H9 (cell line): Measurements from ENCODE around the gene CA5A. TPM values are rescaled to one million over a fixed set of nuclear protein-coding genes. Genes with fewer than 3 reads are reported as not detected.

Experiments used
- DNase-seq: peaks from one replicate; pipeline ENCODE4 v3.0.0-alpha.2; 2017
- H2AFZ ChIP-seq: one replicate; pipeline ENCODE4 v1.6.1; 2013; ENCODE audit warnings: mild to moderate bottlenecking, low read length, control low read depth, moderate library complexity
- H2AK5ac ChIP-seq: 2 replicates; pipeline ENCODE4 v1.6.1; 2013; ENCODE audit warnings: low read length, control low read depth, mixed read lengths; ENCODE audit not compliant: insufficient read length
- H2BK120ac ChIP-seq: one replicate; pipeline ENCODE4 v1.6.1; 2013; ENCODE audit warnings: low read depth, mild to moderate bottlenecking, low read length, control low read depth, inconsistent platforms; ENCODE audit not compliant: poor library complexity, severe bottlenecking
- H2BK12ac ChIP-seq: 2 replicates; pipeline ENCODE4 v1.6.1; 2013; ENCODE audit warnings: low read length, control low read depth, mixed read lengths, low read depth; ENCODE audit not compliant: insufficient read length
- H2BK15ac ChIP-seq: 2 replicates; pipeline ENCODE4 v1.6.1; 2013; ENCODE audit warnings: low read depth, low read length, control low read depth
- H2BK20ac ChIP-seq: one replicate; pipeline ENCODE4 v1.6.1; 2013; ENCODE audit warnings: low read depth, mild to moderate bottlenecking, low read length, control low read depth, inconsistent platforms; ENCODE audit not compliant: poor library complexity, severe bottlenecking
- H2BK5ac ChIP-seq: 2 replicates; pipeline ENCODE4 v1.6.1; 2013; ENCODE audit warnings: low read length, control low read depth, mixed read lengths; ENCODE audit not compliant: insufficient read length
- H3K14ac ChIP-seq: 2 replicates; pipeline ENCODE4 v1.6.1; 2013; ENCODE audit warnings: low read length, control low read depth; ENCODE audit not compliant: insufficient read depth
- H3K18ac ChIP-seq: 2 replicates; pipeline ENCODE4 v1.6.1; 2013; ENCODE audit warnings: low read depth, mild to moderate bottlenecking, mixed read lengths, low read length, control low read depth; ENCODE audit not compliant: insufficient read length
- H3K23ac ChIP-seq: 2 replicates; pipeline ENCODE4 v1.6.1; 2013; ENCODE audit warnings: low read length, control low read depth, mixed read lengths, low read depth; ENCODE audit not compliant: insufficient read length
- H3K23me2 ChIP-seq: 2 replicates; pipeline ENCODE4 v1.6.1; 2013; ENCODE audit warnings: low read depth, mild to moderate bottlenecking, mixed read lengths, low read length, control low read depth; ENCODE audit not compliant: insufficient read length, poor library complexity, severe bottlenecking
- H3K27ac ChIP-seq: 2 replicates; pipeline ENCODE4 v1.5.1; 2013; ENCODE audit warnings: low read length, control low read depth, mixed read lengths, low read depth; ENCODE audit not compliant: insufficient read length
- H3K27me3 ChIP-seq: 2 replicates; pipeline ENCODE4 v1.6.1; 2013; ENCODE audit warnings: low read length, control low read depth, inconsistent platforms; ENCODE audit not compliant: insufficient read depth
- H3K4ac ChIP-seq: 2 replicates; pipeline ENCODE4 v1.6.1; 2013; ENCODE audit warnings: low read depth, mild to moderate bottlenecking, control low read depth, inconsistent platforms, low read length, moderate library complexity
- H3K4me1 ChIP-seq: 2 replicates; pipeline ENCODE4 v1.6.1; 2013; ENCODE audit warnings: low read length, control low read depth, inconsistent platforms; ENCODE audit not compliant: insufficient read depth
- H3K4me2 ChIP-seq: 2 replicates; pipeline ENCODE4 v1.6.1; 2013; ENCODE audit warnings: low read length, control low read depth, mixed read lengths; ENCODE audit not compliant: insufficient read length, insufficient read depth
- H3K56ac ChIP-seq: 2 replicates; pipeline ENCODE4 v1.6.1; 2013; ENCODE audit warnings: low read depth, mild to moderate bottlenecking, mixed read lengths, low read length, control low read depth; ENCODE audit not compliant: insufficient read length
- H3K79me1 ChIP-seq: 2 replicates; pipeline ENCODE4 v1.6.1; 2013; ENCODE audit warnings: low read depth, mild to moderate bottlenecking, moderate library complexity, low read length, control low read depth, inconsistent platforms; ENCODE audit not compliant: insufficient read depth, poor library complexity, severe bottlenecking
- H3K79me2 ChIP-seq: 2 replicates; pipeline ENCODE4 v1.6.1; 2013; ENCODE audit warnings: low read length, control low read depth, inconsistent platforms; ENCODE audit not compliant: insufficient read depth
- H3K9ac ChIP-seq: 2 replicates; pipeline ENCODE4 v1.6.1; 2013; ENCODE audit warnings: low read length, control low read depth, mixed read lengths; ENCODE audit not compliant: insufficient read length; ENCODE audit errors: extremely low read depth
- H3K9me3 ChIP-seq: one replicate; pipeline ENCODE4 v1.6.1; 2013; ENCODE audit warnings: low read depth, low read length, inconsistent platforms; ENCODE audit not compliant: control insufficient read depth
- H3T11ph ChIP-seq: one replicate; pipeline ENCODE4 v1.6.1; 2013; ENCODE audit warnings: mild to moderate bottlenecking, low read length, control low read depth, inconsistent platforms
- H4K20me1 ChIP-seq: one replicate; pipeline ENCODE4 v1.6.1; 2013; ENCODE audit not compliant: control insufficient read depth, insufficient read length, insufficient read depth
- H4K5ac ChIP-seq: 2 replicates; pipeline ENCODE4 v1.6.1; 2013; ENCODE audit warnings: low read depth, mild to moderate bottlenecking, mixed read lengths, low read length, control low read depth; ENCODE audit not compliant: insufficient read length
- H4K8ac ChIP-seq: replicated peaks from 2 replicates; pipeline ENCODE4 v1.6.1; 2013; ENCODE audit warnings: low read length, control low read depth, mixed read lengths, low read depth; ENCODE audit not compliant: insufficient read length
- H4K91ac ChIP-seq: 2 replicates; pipeline ENCODE4 v1.6.1; 2013; ENCODE audit warnings: low read depth, mild to moderate bottlenecking, moderate library complexity, mixed read lengths, low read length, control low read depth; ENCODE audit not compliant: insufficient read length
- H3K27ac Mint-ChIP-seq, 3 experiments: 2 replicates in 2 of 3; 3 replicates in 1 of 3; pipeline ENCODE4 v1.8.0; 2020 to 2021; ENCODE audit warnings: mixed read lengths in 3 of 3, mild to moderate bottlenecking in 1 of 3, moderate library complexity in 1 of 3
- H3K27me3 Mint-ChIP-seq: 2 replicates; pipeline ENCODE4 v1.8.0; 2021; ENCODE audit warnings: low read depth, mild to moderate bottlenecking, moderate library complexity, mixed read lengths
- H3K36me3 Mint-ChIP-seq, 3 experiments: 2 replicates in 2 of 3; 3 replicates in 1 of 3; pipeline ENCODE4 v1.8.0; 2020 to 2021; ENCODE audit warnings: low read depth in 3 of 3, mixed read lengths in 3 of 3; ENCODE audit not compliant: insufficient read depth in 1 of 3
- H3K4me1 Mint-ChIP-seq, 2 experiments: 2 replicates each; pipeline ENCODE4 v1.8.0; 2020; ENCODE audit warnings: mixed read lengths in 2 of 2
- H3K4me3 Mint-ChIP-seq, 2 experiments: 2 replicates in 1 of 2; 3 replicates in 1 of 2; pipeline ENCODE4 v1.8.0; 2020 to 2021; ENCODE audit warnings: mild to moderate bottlenecking in 2 of 2, mixed read lengths in 2 of 2, moderate library complexity in 1 of 2
- H3K9me3 Mint-ChIP-seq, 2 experiments: 2 replicates in 1 of 2; 3 replicates in 1 of 2; pipeline ENCODE4 v1.8.0; 2020; ENCODE audit warnings: mild to moderate bottlenecking in 2 of 2, mixed read lengths in 2 of 2, moderate library complexity in 1 of 2
- WGBS: extraction: QIAGEN DNeasy Blood & Tissue Kit; methylation state at CpG from one replicate; pipeline ENCODE4 v1.1.7; 2013; ENCODE audit warnings: missing lambda C conversion rate, low lambda C conversion rate, mixed read lengths; ENCODE audit not compliant: insufficient read length; ENCODE audit errors: extremely low coverage; 5-methylcytosine and 5-hydroxymethylcytosine counted together
- total RNA-seq: library from RNA; stranded (reverse); gene quantifications from 2 replicates; pipeline ENCODE4 v1.2.1, GENCODE V29; 2021
- TF ChIP-seq, protein P1 (sequence below): fragments of 200-600 bp; sonication (generic); conservative IDR thresholded peaks from 3 replicates; pipeline ENCODE4 v1.8.0; 2021; ENCODE audit warnings: antibody characterized with exemption, mild to moderate bottlenecking

Gene CA5A
- total RNA-seq, 1 experiment from 2014 or later = not detected

GRCh38 chr16:87919681-87919994, 16.7 kb downstream of the CA5A start:
- H3K18ac ChIP-seq = no peak overlapping the region
- H4K91ac ChIP-seq = no peak overlapping the region
- H3K36me3 Mint-ChIP-seq = no peaks in the 10 kb centered on the region; a peak in 1 of 7 replicates
- peaks cover 12 to 18% of the 10 kb centered on the region in 2 experiments for H3K4me1 Mint-ChIP-seq
- no peaks in the 10 kb centered on the region; a peak in 2 of 5 replicates for H3K9me3 Mint-ChIP-seq
- no peak overlapping the region for H3K9ac ChIP-seq
- H3K4me3 Mint-ChIP-seq = no peak overlapping the region
- no peak overlapping the region for H2BK12ac ChIP-seq
- no peaks in the 10 kb centered on the region for H3K79me1 ChIP-seq
- H2BK5ac ChIP-seq = no peak overlapping the region
- H3K4me2 ChIP-seq = no peak overlapping the region
- H4K5ac ChIP-seq = no peak overlapping the region
- no peak overlapping the region for H3K23ac ChIP-seq
- no peak overlapping the region for H3K56ac ChIP-seq
- H3K27me3 ChIP-seq = no peaks in the 10 kb centered on the region
- H4K20me1 ChIP-seq = peaks cover 3% of the 10 kb centered on the region
- no peak overlapping the region for H2BK15ac ChIP-seq
- no peaks in the 10 kb centered on the region for H3K79me2 ChIP-seq
- no peak overlapping the region for H3K4ac ChIP-seq
- H3K14ac ChIP-seq = no peak overlapping the region
- no CpG with 5 or more reads among the region's 10 CpGs for WGBS
- H3K9me3 ChIP-seq = no peaks in the 10 kb centered on the region
- peak; percentile 56 for DNase-seq
- no peak overlapping the region for H3K27ac ChIP-seq
- no peaks in the 10 kb centered on the region for H3K23me2 ChIP-seq
- peaks cover 2% of the 10 kb centered on the region; the same call in 1 of the 2 replicates for H3K27me3 Mint-ChIP-seq
- H2BK20ac ChIP-seq = no peak overlapping the region
- no peaks in the 10 kb centered on the region for H3K4me1 ChIP-seq
- H3K27ac Mint-ChIP-seq = no peak overlapping the region
- no peak overlapping the region for H4K8ac ChIP-seq
- H3T11ph ChIP-seq = no peak overlapping the region
- TF ChIP-seq, protein P1, sequence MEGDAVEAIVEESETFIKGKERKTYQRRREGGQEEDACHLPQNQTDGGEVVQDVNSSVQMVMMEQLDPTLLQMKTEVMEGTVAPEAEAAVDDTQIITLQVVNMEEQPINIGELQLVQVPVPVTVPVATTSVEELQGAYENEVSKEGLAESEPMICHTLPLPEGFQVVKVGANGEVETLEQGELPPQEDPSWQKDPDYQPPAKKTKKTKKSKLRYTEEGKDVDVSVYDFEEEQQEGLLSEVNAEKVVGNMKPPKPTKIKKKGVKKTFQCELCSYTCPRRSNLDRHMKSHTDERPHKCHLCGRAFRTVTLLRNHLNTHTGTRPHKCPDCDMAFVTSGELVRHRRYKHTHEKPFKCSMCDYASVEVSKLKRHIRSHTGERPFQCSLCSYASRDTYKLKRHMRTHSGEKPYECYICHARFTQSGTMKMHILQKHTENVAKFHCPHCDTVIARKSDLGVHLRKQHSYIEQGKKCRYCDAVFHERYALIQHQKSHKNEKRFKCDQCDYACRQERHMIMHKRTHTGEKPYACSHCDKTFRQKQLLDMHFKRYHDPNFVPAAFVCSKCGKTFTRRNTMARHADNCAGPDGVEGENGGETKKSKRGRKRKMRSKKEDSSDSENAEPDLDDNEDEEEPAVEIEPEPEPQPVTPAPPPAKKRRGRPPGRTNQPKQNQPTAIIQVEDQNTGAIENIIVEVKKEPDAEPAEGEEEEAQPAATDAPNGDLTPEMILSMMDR = peak; percentile 40; the same call in 2 of the 3 replicates
- no peak overlapping the region for H2AFZ ChIP-seq
- H2BK120ac ChIP-seq = no peak overlapping the region
- H2AK5ac ChIP-seq = no peak overlapping the region
